ENCODE results near the gene SPHK2. TPM values are rescaled to one million over a fixed set of nuclear protein-coding genes. Genes with fewer than 3 reads are reported as not detected.

The SPHK2 gene
- total RNA-seq, 2 donors from 2014 or later: 26.9 to 27.2 TPM

DNA sequence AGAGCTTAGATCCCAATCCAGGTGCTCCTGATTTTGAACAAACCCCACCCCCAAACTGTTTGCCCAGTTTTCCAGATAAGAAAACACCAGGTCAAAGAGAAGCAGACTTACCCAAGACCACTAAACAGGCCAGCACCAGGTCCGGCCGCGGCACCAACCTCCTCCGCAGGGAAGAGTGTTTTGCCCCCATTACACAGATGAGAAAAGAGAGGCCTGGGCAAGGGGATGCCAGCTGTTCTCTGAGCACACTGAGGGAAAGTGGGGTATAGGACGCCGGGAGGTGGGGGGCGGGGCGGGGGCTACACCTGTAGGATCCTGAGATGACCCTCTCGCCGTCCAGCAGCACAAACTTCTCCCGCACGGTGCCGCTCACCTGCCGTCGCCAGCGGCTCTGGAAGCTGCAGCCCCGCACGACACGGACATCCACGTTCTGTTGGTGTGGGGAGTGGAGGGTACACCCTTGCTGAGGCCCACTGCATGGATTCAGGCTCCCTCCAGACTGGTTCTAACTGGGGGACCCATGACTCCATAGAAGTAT lies 9.7 kb upstream of the SPHK2 start:
- no peaks in the 10 kb centered on the region for H3K36me3 Mint-ChIP-seq (ENCODE audit: insufficient read depth in 2 of 2)
- no peak for ATAC-seq (replicated peaks in 1 of 2)
- H3K27ac Mint-ChIP-seq: no peak overlapping the region
- H3K4me3 Mint-ChIP-seq: no peak overlapping the region
- no peaks in the 10 kb centered on the region for H3K27me3 Mint-ChIP-seq (ENCODE audit: low read depth)
- no peaks in the 10 kb centered on the region for H3K4me1 Mint-ChIP-seq (ENCODE audit: low read depth)
- DNase-seq: no peak
- H3K9me3 Mint-ChIP-seq: no peaks in the 10 kb centered on the region

DNA sequence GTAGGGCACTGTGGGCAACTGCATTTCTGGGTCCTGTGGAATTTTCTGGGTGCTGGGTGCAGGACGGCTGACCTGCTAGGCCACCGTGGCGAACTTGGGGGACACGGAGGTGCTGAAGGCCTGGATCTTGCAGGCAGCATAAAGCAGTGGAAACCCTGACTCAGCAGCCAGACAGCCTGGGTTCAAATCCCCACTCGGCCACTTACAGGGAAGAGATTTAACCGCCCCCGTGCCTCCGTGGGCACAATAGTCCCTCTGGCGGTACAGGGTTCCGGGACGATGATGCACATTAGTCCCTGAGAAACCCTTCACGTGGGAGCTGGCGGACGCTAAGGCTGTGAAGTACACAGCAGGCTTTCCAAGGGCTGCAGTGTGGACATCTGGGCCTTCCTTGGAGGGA lies 7.4 kb upstream of the SPHK2 start:
- Mint-ChIP-seq H3K27ac (peak overlapping the region; percentile 68), H3K9me3 (no peaks in the 10 kb centered on the region), H3K4me3 (no peak overlapping the region), H3K4me1 (ENCODE audit: low read depth) (peaks cover 9% of the 10 kb centered on the region), H3K27me3 (ENCODE audit: low read depth) (no peaks in the 10 kb centered on the region), H3K36me3 (ENCODE audit: insufficient read depth in 2 of 2) (peaks cover 5 to 12% of the 10 kb centered on the region in 2 donors)
- DNase-seq: no peak
- ATAC-seq (replicated peaks in 1 of 2): no peak

DNA sequence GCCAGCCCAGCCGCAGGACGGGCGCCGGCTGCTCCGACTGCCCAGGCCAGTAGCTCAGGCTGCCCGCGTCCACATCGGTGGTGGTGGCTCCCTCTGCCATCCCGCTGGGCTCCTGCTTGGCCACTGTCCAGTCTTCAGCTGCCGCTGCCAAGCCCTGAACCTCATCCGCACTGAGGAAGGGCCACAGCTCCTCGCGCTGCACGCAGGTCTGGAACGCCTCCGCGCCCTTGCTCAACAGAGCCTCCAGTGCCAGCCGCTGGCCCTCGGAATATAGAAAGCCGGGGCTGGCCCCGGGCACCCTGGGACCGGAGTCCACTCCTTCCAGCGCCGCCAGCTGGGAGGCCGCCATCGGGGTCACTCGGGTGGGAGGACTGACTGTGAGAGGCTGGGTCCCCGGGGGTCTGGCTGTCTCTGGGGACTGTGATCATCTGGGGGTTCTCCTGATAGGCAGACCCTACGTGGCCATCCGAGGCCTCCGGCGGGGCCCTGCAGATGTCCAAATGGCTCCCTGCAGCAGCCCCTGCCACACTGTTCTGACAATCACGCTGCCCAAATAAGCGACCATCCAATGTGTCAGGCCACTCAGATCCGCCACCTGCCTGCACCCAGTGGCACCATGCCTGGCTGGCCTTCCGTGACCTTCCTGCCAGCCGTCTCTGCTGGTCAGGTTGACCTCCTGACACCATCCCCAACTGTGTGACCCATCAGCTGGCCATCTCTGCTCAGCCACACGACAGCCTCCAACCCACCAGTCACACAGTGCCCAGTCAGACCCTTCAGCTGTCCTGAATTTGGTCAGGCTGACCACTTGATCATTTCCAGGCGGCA lies 6.1 kb upstream of the SPHK2 start:
- Mint-ChIP-seq H3K4me3 (no peak overlapping the region), H3K9me3 (no peaks in the 10 kb centered on the region), H3K36me3 (ENCODE audit: insufficient read depth in 2 of 2) (peaks cover 5 to 20% of the 10 kb centered on the region in 2 donors), H3K4me1 (ENCODE audit: low read depth) (peaks cover 23% of the 10 kb centered on the region), H3K27ac (no peak overlapping the region), H3K27me3 (ENCODE audit: low read depth) (no peaks in the 10 kb centered on the region)
- ATAC-seq (replicated peaks in 1 of 2) (peak in 1 of 2 donors; percentile 17), DNase-seq (no peak)

DNA sequence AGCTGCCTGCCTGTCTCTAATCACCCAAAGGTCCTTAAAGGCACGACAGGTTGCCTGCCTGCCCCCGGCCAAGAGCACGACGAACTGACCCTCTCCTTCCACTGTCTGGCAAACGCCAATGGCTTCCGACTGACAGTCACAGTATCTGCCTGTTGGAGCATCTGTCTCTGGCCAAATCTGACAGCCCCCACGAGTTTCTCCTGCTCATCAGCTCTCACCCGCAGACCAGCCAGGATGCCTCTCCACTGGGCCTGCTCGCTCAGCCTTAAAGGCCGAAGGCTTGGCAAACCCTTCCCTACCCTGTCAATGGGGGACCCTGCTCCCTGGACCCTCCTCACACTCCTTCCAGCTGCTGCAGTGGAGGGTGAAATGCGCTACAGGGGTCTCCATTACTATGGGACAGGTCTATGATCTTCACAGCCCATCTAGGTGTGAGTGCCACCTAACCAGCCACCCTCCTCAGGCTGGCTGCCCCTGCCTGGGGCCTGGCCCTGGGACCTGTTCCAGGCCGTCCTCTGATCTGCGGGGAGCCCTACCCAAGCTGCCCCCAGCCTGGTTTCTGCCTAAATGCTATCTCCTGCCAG lies 5.4 kb upstream of the SPHK2 start:
- peak in 1 of 2 donors; percentile 12 for ATAC-seq (replicated peaks in 1 of 2)

DNA sequence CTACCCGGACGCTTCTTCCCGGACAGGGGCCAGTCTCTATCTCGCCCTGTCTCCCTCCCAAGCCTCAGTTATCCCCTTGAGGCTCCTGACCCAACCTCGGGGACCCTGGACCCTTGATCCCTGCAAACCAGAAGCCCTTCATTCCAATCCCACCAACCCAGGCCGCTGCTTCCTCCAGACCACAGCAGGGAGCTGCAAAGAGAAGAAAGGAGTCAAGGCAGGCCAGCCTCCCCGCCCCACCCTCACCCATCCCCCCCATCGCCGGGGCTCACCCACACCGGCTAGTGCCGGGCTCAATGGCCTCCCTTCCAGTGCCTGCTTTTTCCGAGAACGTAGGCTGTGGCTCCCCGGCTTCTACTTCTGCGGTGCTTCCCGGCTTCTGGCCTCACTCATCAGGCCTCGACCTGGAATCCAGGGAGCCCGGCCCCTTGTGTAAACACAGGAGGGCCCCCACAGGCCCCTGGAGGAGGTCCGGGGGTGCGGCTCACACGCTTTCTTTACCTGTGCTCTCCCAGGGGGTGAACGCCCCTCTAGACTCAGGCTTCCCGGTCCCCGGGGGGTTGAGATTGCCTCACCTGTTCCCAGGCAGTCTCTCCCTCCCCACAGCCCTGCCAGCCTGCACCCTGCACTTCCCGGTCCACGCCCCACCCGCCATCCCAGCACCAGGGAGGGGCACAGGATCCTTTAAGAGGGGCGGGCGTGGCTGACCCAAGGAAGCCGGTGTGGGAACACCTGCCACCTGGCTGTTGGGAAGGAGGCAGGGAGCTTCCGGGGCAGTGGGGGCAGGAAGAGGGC lies 4.7 kb upstream of the SPHK2 start, which contains the start of gene FAM83E:
Gene FAM83E, minus strand, starts transcription at position 641 of the 795 bp plus-strand sequence. CDS start 1,704 bp downstream, outside the sequence.
- Mint-ChIP-seq H3K4me1 (ENCODE audit: low read depth) (peaks cover 31% of the 10 kb centered on the region), H3K4me3 (peak within 1 kb of the TSS in 1 of 2 donors; percentile 52), H3K27me3 (ENCODE audit: low read depth) (no peaks in the 10 kb centered on the region)

More for the DNA sequence above, 5.4 kb upstream of the SPHK2 start:
- H3K4me3 Mint-ChIP-seq: no peak overlapping the region
- no peaks in the 10 kb centered on the region for H3K9me3 Mint-ChIP-seq
- no peaks in the 10 kb centered on the region for H3K27me3 Mint-ChIP-seq (ENCODE audit: low read depth)
- peak overlapping the region; percentile 14 for H3K27ac Mint-ChIP-seq
- peaks cover 10 to 25% of the 10 kb centered on the region in 2 donors for H3K36me3 Mint-ChIP-seq (ENCODE audit: insufficient read depth in 2 of 2)
- peaks cover 28% of the 10 kb centered on the region for H3K4me1 Mint-ChIP-seq (ENCODE audit: low read depth)
- no peak for DNase-seq

DNA sequence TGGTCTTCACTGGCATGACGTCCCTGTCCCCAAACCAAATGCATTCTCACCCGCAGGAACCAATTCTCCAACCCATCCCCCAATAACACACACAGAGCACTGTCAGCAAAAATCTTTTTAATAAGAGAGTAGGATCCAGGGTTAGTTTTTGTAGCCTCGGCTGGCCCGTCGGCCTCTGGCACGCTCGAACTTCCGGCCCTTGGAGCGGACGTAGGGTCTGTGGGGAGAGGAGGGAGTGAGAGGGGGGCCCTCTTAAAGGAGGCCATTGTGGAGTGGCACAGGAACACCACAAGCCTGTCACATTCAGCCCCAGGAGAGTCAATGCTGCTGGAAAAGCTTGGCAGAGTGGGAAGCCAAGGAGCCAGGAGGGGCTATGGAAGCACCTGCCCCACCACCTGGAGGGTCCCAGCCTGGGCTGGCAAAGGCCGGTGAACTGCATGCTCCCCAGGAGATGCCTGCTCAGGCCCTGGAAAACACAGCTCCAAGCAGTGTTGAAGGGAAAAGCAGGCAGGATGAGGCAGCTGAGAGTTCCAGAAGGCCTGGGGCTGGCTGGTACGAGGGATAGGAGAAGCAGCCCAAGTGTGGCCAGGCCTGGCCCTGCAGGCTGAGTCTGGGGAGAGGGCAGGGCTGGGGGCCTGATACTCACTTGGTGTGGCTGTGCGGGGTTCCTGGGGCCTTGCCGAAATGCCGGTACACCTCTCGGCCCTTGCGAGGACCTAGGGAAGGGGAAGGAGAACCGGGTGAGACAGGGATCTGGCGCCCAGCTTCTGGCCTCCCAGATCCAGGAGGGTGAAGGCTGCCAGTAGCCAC lies 3.9 kb upstream of the SPHK2 start:
- Mint-ChIP-seq H3K9me3 (no peaks in the 10 kb centered on the region), H3K36me3 (ENCODE audit: insufficient read depth in 2 of 2) (peaks cover 14 to 27% of the 10 kb centered on the region in 2 donors), H3K4me3 (peak overlapping the region in 1 of 2 donors; percentile 52), H3K4me1 (ENCODE audit: low read depth) (peaks cover 39% of the 10 kb centered on the region), H3K27me3 (ENCODE audit: low read depth) (no peaks in the 10 kb centered on the region), H3K27ac (no peak overlapping the region)
- ATAC-seq (replicated peaks in 1 of 2) (no peak), DNase-seq (no peak)

More for the DNA sequence above, 4.7 kb upstream of the SPHK2 start, which contains the start of gene FAM83E:
- H3K27ac Mint-ChIP-seq: peak within 1 kb of the TSS; percentile 14
- DNase-seq (no peak), ATAC-seq (replicated peaks in 1 of 2) (no peak)
- no peaks in the 10 kb centered on the region for H3K9me3 Mint-ChIP-seq
- peaks cover 12 to 27% of the 10 kb centered on the region in 2 donors for H3K36me3 Mint-ChIP-seq (ENCODE audit: insufficient read depth in 2 of 2)

DNA sequence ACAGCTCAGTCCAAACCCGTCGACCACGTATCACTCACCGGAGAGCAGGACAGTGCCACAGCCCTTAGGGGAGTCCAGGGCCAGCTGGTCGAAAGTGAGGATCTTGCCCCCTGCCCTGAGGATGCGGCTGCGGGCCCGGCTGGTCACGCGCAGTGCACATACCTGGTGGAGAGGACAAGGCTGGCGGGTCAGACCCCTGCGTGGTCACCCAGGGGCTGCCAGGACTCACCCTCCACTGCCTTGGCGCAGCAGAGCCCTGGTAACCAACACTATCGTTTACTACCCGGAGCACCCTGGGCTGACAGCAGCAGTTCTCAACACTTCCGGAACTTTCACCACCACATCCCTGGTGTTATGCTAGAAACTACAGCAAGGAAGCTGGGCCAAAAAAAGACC lies 3.3 kb upstream of the SPHK2 start:
- ATAC-seq (replicated peaks in 1 of 2): no peak
- no peaks in the 10 kb centered on the region for H3K27me3 Mint-ChIP-seq (ENCODE audit: low read depth)
- peak overlapping the region; percentile 100 for H3K4me3 Mint-ChIP-seq
- peaks cover 14 to 27% of the 10 kb centered on the region in 2 donors for H3K36me3 Mint-ChIP-seq (ENCODE audit: insufficient read depth in 2 of 2)
- H3K27ac Mint-ChIP-seq: peak overlapping the region; percentile 12
- DNase-seq: no peak
- H3K9me3 Mint-ChIP-seq: no peaks in the 10 kb centered on the region
- peaks cover 40% of the 10 kb centered on the region for H3K4me1 Mint-ChIP-seq (ENCODE audit: low read depth)

DNA sequence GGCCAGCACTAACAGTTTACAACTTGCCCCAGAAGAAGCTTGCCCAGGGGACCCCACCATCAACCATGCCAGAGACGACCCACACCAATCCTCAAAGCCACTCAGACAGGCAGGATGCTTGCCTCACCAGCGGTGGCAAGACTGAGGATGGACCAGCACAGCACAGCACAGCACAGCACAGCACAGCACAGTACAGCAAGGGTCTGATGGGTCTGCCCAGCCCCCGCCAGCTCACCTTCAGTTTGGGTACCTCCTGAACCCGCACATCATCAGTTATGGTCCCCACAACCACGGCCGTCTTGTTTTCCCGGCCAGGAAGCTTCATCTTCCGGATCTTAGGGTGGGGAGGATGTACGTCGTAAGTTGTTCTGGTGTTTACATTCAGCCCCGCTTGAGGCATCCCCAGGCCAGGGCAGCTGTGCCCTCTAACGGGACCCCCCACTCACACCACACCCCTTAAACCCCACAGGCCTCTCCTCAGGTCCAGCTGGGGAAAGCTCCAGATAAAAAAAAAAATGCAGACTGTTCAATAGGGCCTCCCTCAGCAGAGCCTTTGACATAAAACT lies 2.7 kb upstream of the SPHK2 start:
- DNase-seq: no peak
- Mint-ChIP-seq H3K27ac (peak overlapping the region; percentile 99), H3K4me3 (peak overlapping the region; percentile 100), H3K36me3 (ENCODE audit: insufficient read depth in 2 of 2) (peaks cover 14 to 30% of the 10 kb centered on the region in 2 donors), H3K9me3 (no peaks in the 10 kb centered on the region), H3K27me3 (ENCODE audit: low read depth) (no peaks in the 10 kb centered on the region), H3K4me1 (ENCODE audit: low read depth) (peaks cover 44% of the 10 kb centered on the region)
- no peak for ATAC-seq (replicated peaks in 1 of 2)

DNA sequence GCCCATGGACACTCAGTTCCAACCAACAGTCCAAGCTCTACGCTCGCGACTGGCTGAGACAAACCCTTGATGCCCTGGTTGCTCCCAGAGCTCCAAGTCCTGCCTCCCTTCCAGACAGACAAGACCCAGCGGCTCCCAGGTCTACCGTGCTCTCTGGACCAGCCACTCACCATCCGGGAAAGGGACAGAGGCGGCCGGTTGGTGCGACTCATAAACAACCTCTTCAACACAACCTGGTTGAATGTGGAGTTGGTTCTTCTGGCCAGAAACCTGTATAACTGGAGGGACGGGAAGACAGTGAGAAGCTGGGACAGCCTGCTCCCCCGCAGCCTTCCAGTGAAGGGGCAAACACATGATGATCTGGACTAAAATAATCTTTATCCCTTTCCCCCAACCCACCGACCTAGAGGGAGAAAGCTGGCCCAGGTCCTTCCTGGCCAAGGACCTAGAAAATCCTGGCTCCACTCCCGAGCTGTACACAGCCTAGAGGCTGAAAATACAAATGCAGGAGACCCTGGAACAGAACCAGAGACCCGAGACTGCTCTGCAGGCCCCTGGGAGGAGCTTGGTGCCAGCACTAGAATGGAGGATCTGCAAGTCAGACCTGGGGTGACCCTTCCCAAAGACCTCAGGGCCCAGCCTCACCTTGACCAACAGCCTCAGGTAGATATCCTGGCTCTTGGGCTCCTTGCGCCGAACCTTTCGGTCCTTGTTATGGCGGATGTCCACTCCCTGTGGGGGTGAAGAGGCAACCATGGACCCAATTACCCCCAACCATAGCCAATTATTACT lies 2.0 kb upstream of the SPHK2 start:
- DNase-seq (no peak), ATAC-seq (replicated peaks in 1 of 2) (no peak)
- Mint-ChIP-seq H3K9me3 (no peaks in the 10 kb centered on the region), H3K4me1 (ENCODE audit: low read depth) (peaks cover 51% of the 10 kb centered on the region), H3K36me3 (ENCODE audit: insufficient read depth in 2 of 2) (peaks cover 14 to 35% of the 10 kb centered on the region in 2 donors), H3K4me3 (peak overlapping the region; percentile 100), H3K27me3 (ENCODE audit: low read depth) (no peaks in the 10 kb centered on the region), H3K27ac (peak overlapping the region; percentile 99)

DNA sequence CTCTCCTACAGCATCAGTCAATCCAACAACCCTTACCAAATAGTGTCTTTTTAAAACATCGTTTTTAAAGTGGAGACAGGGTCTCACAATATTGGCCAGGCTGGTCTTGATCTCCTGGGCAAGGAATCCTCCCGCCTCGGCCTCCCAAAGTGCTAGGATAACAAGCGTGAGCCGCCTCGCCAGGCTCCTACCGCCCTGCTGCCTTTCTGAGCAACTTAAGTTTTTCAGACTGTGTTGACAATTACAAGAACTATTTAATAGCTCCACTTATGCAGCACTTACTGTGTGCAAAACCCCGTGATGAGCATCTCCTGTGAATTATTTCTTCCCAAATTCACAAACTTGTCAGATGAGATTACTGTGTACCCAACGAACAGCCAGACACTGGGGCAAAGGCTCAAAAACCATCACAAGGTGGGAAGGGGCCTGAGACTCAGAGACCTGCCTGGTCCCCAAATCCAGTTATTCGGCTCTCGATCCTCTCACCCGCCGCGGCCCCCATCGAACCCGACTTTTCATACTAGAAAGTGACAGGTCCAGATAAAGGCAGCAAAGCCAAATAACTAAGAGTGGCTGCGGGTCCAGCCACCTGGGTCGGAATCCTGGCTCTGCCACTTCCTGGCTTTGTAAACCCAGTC lies 909 bp upstream of the SPHK2 start:
- H3K9me3 Mint-ChIP-seq: no peaks in the 10 kb centered on the region
- H3K36me3 Mint-ChIP-seq (ENCODE audit: insufficient read depth in 2 of 2): peaks cover 17 to 38% of the 10 kb centered on the region in 2 donors
- no peak for DNase-seq
- H3K27me3 Mint-ChIP-seq (ENCODE audit: low read depth): no peaks in the 10 kb centered on the region
- peaks cover 59% of the 10 kb centered on the region for H3K4me1 Mint-ChIP-seq (ENCODE audit: low read depth)
- peak overlapping the region; percentile 100 for H3K4me3 Mint-ChIP-seq
- no peak for ATAC-seq (replicated peaks in 1 of 2)
- H3K27ac Mint-ChIP-seq: peak overlapping the region; percentile 99
